Measurements from ENCODE around the gene ESR2.

DNA sequence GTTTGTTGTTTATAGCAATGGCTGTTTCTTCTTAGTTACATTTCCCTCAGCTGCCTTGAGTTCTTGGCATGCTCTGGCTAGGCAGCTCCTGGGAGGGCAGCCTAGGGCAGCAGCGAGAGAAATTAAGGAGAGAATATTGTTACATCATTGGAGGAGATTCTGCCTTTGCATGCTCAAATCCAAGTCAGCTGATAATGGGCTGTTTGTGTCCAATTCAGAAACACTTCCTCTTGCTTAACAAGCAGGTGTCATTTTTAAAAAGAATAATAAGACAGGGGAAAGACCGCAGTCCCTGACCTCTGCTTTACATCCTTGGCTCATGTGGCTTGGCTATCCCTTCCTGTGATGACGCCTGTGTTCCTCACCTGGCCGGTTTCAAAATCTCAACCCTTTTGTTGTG is 76.9 kb downstream of the ESR2 start:
- TF ChIP-seq POLR2A (IDR thresholded peaks at IDR 0.05; ENCODE audit: low read length) (no peak), GATA1 (IDR thresholded peaks at IDR 0.05; ENCODE audit: low read depth, low read length) (no peak)

All from erythroblast (primary cell).